Measurements from ENCODE around the gene GNAT2. TPM values are rescaled to one million over a fixed set of nuclear protein-coding genes. Genes with fewer than 3 reads are reported as not detected.
A peak's percentile ranks its signal among the peaks of the same experiment; 100 is the strongest.
"Not testable (repeated sequence)": the region's sequence is repeated elsewhere in the genome, so short reads cannot be mapped to it uniquely, and the experiment has no call there.

GNAT2 gene
- 0.26 TPM in 1 of 2 replicates, not detected in the other for total RNA-seq

DNA sequence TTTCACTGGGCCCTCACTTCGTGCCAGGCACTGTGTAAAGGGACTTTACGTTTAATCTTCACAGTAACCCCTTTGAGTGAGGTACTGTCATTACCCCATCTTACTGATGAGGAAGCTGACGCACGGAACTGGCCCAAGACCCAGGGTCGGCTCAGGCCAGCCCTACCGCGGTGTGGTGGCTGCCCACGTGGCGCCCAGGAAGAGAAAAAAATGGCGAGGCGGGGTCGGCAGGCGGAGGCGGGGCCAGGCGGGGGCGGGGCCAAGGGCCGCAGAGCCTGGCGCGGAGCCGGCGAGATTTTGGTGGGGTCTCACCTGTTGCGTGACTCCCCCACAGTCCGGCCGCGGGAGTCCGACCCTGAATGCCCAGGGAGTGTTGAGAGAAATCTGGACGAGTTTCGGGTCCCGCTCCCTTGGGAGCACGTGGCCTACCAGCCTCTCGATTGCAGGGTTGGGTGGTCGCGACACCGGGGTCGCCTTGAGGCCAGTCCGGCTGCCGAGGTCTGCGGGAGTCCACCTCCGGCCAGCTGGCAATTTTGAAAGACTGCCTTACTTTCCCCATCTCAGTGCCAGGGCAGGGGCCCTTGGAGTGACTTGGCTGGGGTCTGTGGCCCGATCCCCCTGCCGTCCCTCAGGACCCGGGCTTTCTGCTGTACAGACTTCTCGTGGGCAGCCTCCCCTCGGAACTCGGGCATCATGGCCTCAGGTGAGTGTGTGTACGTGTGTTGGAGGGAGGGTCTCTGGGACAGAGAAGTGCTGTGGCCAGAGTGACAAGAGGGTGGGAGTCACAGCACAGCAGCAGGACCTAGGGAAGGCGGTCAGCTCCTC is at the start of gene GNAT2, which contains the start of gene AMPD2:
Gene GNAT2, minus strand, starts transcription at position 41 of the 825 bp plus-strand sequence. CDS start 6,746 bp downstream, outside the sequence.
Gene AMPD2, plus strand, starts transcription at position 262 of the 825 bp plus-strand sequence. CDS start 1,339 bp downstream, outside the sequence.
- Histone ChIP-seq H3K36me3 (ENCODE audit: control insufficient read depth, insufficient read depth, low read length) (peaks cover 1% of the 10 kb centered on the region), H3K4me3 (ENCODE audit: low read depth, low read length) (peak within 1 kb of the TSS; percentile 73), H3K27me3 (ENCODE audit: control insufficient read depth, insufficient read depth, low read length) (no peaks in the 10 kb centered on the region)
- TF ChIP-seq, protein P1, sequence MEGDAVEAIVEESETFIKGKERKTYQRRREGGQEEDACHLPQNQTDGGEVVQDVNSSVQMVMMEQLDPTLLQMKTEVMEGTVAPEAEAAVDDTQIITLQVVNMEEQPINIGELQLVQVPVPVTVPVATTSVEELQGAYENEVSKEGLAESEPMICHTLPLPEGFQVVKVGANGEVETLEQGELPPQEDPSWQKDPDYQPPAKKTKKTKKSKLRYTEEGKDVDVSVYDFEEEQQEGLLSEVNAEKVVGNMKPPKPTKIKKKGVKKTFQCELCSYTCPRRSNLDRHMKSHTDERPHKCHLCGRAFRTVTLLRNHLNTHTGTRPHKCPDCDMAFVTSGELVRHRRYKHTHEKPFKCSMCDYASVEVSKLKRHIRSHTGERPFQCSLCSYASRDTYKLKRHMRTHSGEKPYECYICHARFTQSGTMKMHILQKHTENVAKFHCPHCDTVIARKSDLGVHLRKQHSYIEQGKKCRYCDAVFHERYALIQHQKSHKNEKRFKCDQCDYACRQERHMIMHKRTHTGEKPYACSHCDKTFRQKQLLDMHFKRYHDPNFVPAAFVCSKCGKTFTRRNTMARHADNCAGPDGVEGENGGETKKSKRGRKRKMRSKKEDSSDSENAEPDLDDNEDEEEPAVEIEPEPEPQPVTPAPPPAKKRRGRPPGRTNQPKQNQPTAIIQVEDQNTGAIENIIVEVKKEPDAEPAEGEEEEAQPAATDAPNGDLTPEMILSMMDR (IDR thresholded peaks at IDR 0.05; ENCODE audit: insufficient read depth, low read length, severe bottlenecking), result no peak
- FAIRE-seq (no peak), DNase-seq (ENCODE audit: low read depth) (peak; percentile 70)

GRCh38 chr1:109668123-109668775 is 48.8 kb upstream of the GNAT2 start:
- no peak for FAIRE-seq
- Histone ChIP-seq H3K4me3 (ENCODE audit: low read depth, low read length) (peak overlapping the region; percentile 17), H3K27me3 (ENCODE audit: control insufficient read depth, insufficient read depth, low read length) (no peaks in the 10 kb centered on the region), H3K36me3 (ENCODE audit: control insufficient read depth, insufficient read depth, low read length) (no peaks in the 10 kb centered on the region)
- TF ChIP-seq, protein P1 (IDR thresholded peaks at IDR 0.05; ENCODE audit: insufficient read depth, low read length, severe bottlenecking), result no peak
- DNase-seq (ENCODE audit: low read depth), result no peak

DNA sequence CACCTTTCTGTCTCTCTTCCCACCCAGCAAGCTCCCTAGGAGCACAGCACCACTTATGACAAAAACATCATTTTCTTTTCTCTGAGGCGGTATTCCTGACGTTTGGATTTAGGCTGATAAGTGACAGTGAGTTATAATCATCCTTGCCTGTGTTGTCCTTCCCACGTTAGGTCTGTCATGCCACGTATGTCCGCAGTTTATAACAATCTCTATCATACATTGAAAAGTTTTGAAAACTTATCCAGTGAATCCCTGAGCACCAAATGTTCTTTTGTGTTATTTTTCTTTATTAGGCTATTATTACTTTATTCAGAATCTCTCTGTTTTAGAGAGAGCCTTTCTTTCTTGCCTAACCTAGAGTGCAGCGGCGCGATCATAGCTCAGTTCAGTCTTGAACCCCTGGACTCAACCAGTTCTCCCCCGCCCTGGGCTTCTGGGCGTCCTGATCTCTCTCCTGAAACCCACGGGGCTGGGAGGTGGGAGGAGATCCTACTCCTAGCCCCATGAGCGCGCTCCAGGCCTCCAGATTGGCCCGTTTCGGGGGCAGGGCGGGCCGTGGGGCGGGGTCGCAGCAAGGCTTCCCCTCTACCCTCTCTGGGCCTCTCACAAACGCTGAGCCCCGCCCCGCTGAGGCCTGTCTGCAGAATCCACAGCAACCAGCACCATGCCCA is 48.2 kb upstream of the GNAT2 start, which contains the start of gene GSTM2:
Gene GSTM2, plus strand, starts transcription at position 606 of the 671 bp plus-strand sequence. Its CDS starts 59 bp downstream, at position 665.
- peak within 1 kb of the TSS; percentile 17 for H3K4me3 ChIP-seq (ENCODE audit: low read depth, low read length)
- DNase-seq (ENCODE audit: low read depth) (peak; percentile 63), FAIRE-seq (no peak)
- H3K27me3 ChIP-seq (ENCODE audit: control insufficient read depth, insufficient read depth, low read length), result no peaks in the 10 kb centered on the region
- TF ChIP-seq, protein P1 (IDR thresholded peaks at IDR 0.05; ENCODE audit: insufficient read depth, low read length, severe bottlenecking), result no peak
- no peaks in the 10 kb centered on the region for H3K36me3 ChIP-seq (ENCODE audit: control insufficient read depth, insufficient read depth, low read length)

DNA sequence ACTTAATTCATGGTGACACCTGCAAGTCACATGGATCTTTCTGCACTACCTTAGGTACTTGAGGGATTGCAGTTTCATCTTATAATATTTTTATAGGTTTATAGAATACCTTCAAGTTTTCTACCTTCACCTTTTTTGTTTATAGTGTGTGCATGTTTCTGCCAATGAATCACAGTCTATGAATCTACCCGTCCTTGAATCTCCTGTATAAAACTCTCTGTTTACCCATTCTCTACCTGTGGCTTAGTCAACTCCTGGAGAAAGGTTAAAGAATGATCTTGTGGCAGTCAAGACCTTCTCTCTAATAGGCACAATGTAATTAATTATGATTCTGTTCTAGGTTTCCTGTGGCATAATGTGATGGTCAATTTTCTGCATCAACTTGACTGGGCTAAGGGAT is 45.3 kb upstream of the GNAT2 start:
- H3K4me3 ChIP-seq (ENCODE audit: low read depth, low read length), result no peak overlapping the region
- H3K36me3 ChIP-seq (ENCODE audit: control insufficient read depth, insufficient read depth, low read length), result no peaks in the 10 kb centered on the region
- FAIRE-seq (no peak), DNase-seq (ENCODE audit: low read depth) (peak; percentile 52)
- H3K27me3 ChIP-seq (ENCODE audit: control insufficient read depth, insufficient read depth, low read length), result no peaks in the 10 kb centered on the region
- TF ChIP-seq, protein P1 (IDR thresholded peaks at IDR 0.05; ENCODE audit: insufficient read depth, low read length, severe bottlenecking), result no peak

GRCh38 chr1:109661391-109661790 is 42.0 kb upstream of the GNAT2 start:
- TF ChIP-seq, protein P1 (IDR thresholded peaks at IDR 0.05; ENCODE audit: insufficient read depth, low read length, severe bottlenecking), result no peak
- FAIRE-seq (no peak), DNase-seq (ENCODE audit: low read depth) (no peak)
- Histone ChIP-seq H3K4me3 (ENCODE audit: low read depth, low read length) (no peak overlapping the region), H3K36me3 (ENCODE audit: control insufficient read depth, insufficient read depth, low read length) (no peaks in the 10 kb centered on the region), H3K27me3 (ENCODE audit: control insufficient read depth, insufficient read depth, low read length) (no peaks in the 10 kb centered on the region)

DNA sequence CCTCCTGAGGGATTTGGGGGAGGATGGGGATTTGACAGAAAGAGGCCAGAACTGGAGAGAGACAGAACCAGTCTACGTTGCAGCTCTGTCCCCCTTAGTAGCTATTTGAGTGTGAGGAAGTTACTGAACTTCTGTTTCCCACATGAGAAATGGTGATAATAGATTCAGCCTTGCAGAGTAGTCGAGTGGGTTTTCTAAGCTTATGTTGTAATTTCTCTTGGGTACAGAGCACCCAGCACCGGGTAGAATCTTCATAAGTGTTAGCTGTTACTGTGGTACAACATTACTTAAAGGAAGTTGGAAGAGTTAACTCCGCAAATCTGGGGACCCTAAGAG is 41.2 kb upstream of the GNAT2 start:
- not testable (repeated sequence) for DNase-seq (ENCODE audit: low read depth); H3K4me3 ChIP-seq (ENCODE audit: low read depth, low read length); FAIRE-seq; H3K27me3 ChIP-seq (ENCODE audit: control insufficient read depth, insufficient read depth, low read length); H3K36me3 ChIP-seq (ENCODE audit: control insufficient read depth, insufficient read depth, low read length)
